Left lung (tissue), 10 donors: ENCODE data around the gene BBX. TPM values are rescaled to one million over a fixed set of nuclear protein-coding genes. Genes with fewer than 3 reads are reported as not detected.
A peak's percentile ranks its signal among the peaks of the same experiment; 100 is the strongest.

Experiments used
- ATAC-seq: fragments of 200-7000 bp; cut with Tn5 transposase; one replicate; pipeline ENCODE4 v1.9.1; 2020; ENCODE audit warnings: moderate library complexity
- DNase-seq, 4 donors: peaks; one replicate each; pipeline ENCODE4 v3.0.0-alpha.2; 2013 to 2020
- H3K27ac ChIP-seq, 2 donors: fragments of 200-600 bp; sonication (generic) in 1 of 2; one replicate each; pipeline versions ENCODE4 v1.5.0 to v1.8.0; 2020 to 2021
- H3K27me3 ChIP-seq, 2 donors: fragments of 200-600 bp; sonication (generic) in 1 of 2; one replicate each; pipeline versions ENCODE4 v1.5.0 to v1.8.0; 2020 to 2021
- H3K36me3 ChIP-seq, 2 donors: fragments of 200-600 bp; sonication (generic) in 1 of 2; one replicate each; pipeline versions ENCODE4 v1.5.0 to v1.8.0; 2020 to 2021
- H3K4me1 ChIP-seq, 2 donors: fragments of 200-600 bp; one replicate each; pipeline ENCODE4 v1.8.0; 2021
- H3K4me3 ChIP-seq, 2 donors: fragments of 200-600 bp; sonication (generic) in 1 of 2; one replicate each; pipeline versions ENCODE4 v1.5.0 to v1.8.0; 2020 to 2021; ENCODE audit warnings: mild to moderate bottlenecking in 1 of 2
- H3K9me3 ChIP-seq, 2 donors: fragments of 200-600 bp; sonication (generic) in 1 of 2; one replicate each; pipeline versions ENCODE4 v1.5.0 to v1.8.0; 2020 to 2021
- CTCF ChIP-seq, 2 donors: fragments of 200-600 bp; sonication (generic) in 1 of 2; IDR thresholded peaks; one replicate each; pipeline versions ENCODE4 v1.5.0 to v1.8.0; 2021; ENCODE audit warnings: antibody characterized with exemption in 2 of 2
- intact Hi-C, 2 donors: fragments of 100-400 bp; cut with DNase I; formaldehyde crosslinking; loops; one replicate each; pipeline versions ENCODE4 v1.11.2 to v1.14.2; 2022
- polyA plus RNA-seq, 6 donors: library from polyadenylated mRNA; unstranded; fragments of 120-200 nt; gene quantifications; one replicate each; pipeline ENCODE4 v1.2.1, GENCODE V29; 2013; ENCODE audit not compliant: insufficient read length in 6 of 6
- total RNA-seq, 2 donors: library from RNA; stranded (reverse); fragmentation: NEBNext Ultra II Directional; extraction: Animal tissue kit (Norgen Biotek cat#: 25700); gene quantifications; one replicate each; pipeline ENCODE4 v1.2.1, GENCODE V29; 2021
- donor health status: DM: no; HTN: yes; CAD: no.
- donor health status: DM: no; HTN: no; CAD: no.

BBX gene
- total and polyA plus RNA-seq, 8 donors: 43.0 to 67.1 (median 53.3) TPM

GRCh38 chr3:107753976-107754375 lies 231.2 kb downstream of the BBX start:
- DNase-seq (no peak), ATAC-seq (peak; percentile 48)
- TF ChIP-seq CTCF (IDR thresholded peaks at IDR 0.05): no peak
- Histone ChIP-seq H3K4me3 (no peak overlapping the region), H3K4me1 (no peaks in the 10 kb centered on the region), H3K27ac (no peak overlapping the region), H3K27me3 (no peaks in the 10 kb centered on the region), H3K9me3 (no peaks in the 10 kb centered on the region), H3K36me3 (peaks cover 0 to 3% of the 10 kb centered on the region in 2 donors)
- intact Hi-C loops: no loop called here

GRCh38 chr3:107756649-107757048 lies 233.9 kb downstream of the BBX start:
- peaks cover 0 to 3% of the 10 kb centered on the region in 2 donors for H3K36me3 ChIP-seq
- no peak overlapping the region for H3K4me3 ChIP-seq
- no peak overlapping the region for H3K27ac ChIP-seq
- ATAC-seq (no peak), DNase-seq (no peak)
- TF ChIP-seq CTCF (IDR thresholded peaks at IDR 0.05): no peak
- intact Hi-C loops: no loop called here
- H3K27me3 ChIP-seq: no peaks in the 10 kb centered on the region
- no peaks in the 10 kb centered on the region for H3K9me3 ChIP-seq
- H3K4me1 ChIP-seq: no peaks in the 10 kb centered on the region

- Histone ChIP-seq H3K27me3 (no peaks in the 10 kb centered on the region), H3K4me3 (no peak overlapping the region), H3K36me3 (peaks cover 0 to 3% of the 10 kb centered on the region in 2 donors), H3K9me3 (no peaks in the 10 kb centered on the region), H3K27ac (no peak overlapping the region), H3K4me1 (no peaks in the 10 kb centered on the region)
- ATAC-seq (no peak), DNase-seq (no peak)
- intact Hi-C loops: no loop called here
- no peak for TF ChIP-seq CTCF (IDR thresholded peaks at IDR 0.05)
Observed at GRCh38 chr3:107757140-107757539, 234.4 kb downstream of the BBX start.

- Histone ChIP-seq H3K27ac (no peak overlapping the region), H3K4me1 (no peaks in the 10 kb centered on the region), H3K27me3 (no peaks in the 10 kb centered on the region), H3K4me3 (no peak overlapping the region), H3K9me3 (no peaks in the 10 kb centered on the region), H3K36me3 (peaks cover 0 to 3% of the 10 kb centered on the region in 2 donors)
- ATAC-seq (no peak), DNase-seq (no peak)
- intact Hi-C loops: no loop called here
- TF ChIP-seq CTCF (IDR thresholded peaks at IDR 0.05): no peak
Observed at GRCh38 chr3:107760144-107760543, 237.4 kb downstream of the BBX start.

- Histone ChIP-seq H3K27ac (no peak overlapping the region), H3K4me1 (no peaks in the 10 kb centered on the region), H3K36me3 (peaks cover 0 to 3% of the 10 kb centered on the region in 2 donors), H3K27me3 (no peaks in the 10 kb centered on the region), H3K9me3 (no peaks in the 10 kb centered on the region), H3K4me3 (no peak overlapping the region)
- no peak for DNase-seq
- TF ChIP-seq CTCF (IDR thresholded peaks at IDR 0.05): no peak
- no peak for ATAC-seq
- intact Hi-C loops: no loop called here
Observed at GRCh38 chr3:107761391-107761790, 238.6 kb downstream of the BBX start.
